ENCODE data around the gene CAMKMT. TPM values are rescaled to one million over a fixed set of nuclear protein-coding genes. Genes with fewer than 3 reads are reported as not detected.

The CAMKMT gene
- total and polyA plus RNA-seq, 8 donors: 8.3 to 17.5 (median 11.5) TPM

- H3K27ac ChIP-seq: no peak overlapping the region
- TF ChIP-seq, protein P1, sequence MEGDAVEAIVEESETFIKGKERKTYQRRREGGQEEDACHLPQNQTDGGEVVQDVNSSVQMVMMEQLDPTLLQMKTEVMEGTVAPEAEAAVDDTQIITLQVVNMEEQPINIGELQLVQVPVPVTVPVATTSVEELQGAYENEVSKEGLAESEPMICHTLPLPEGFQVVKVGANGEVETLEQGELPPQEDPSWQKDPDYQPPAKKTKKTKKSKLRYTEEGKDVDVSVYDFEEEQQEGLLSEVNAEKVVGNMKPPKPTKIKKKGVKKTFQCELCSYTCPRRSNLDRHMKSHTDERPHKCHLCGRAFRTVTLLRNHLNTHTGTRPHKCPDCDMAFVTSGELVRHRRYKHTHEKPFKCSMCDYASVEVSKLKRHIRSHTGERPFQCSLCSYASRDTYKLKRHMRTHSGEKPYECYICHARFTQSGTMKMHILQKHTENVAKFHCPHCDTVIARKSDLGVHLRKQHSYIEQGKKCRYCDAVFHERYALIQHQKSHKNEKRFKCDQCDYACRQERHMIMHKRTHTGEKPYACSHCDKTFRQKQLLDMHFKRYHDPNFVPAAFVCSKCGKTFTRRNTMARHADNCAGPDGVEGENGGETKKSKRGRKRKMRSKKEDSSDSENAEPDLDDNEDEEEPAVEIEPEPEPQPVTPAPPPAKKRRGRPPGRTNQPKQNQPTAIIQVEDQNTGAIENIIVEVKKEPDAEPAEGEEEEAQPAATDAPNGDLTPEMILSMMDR (IDR thresholded peaks at IDR 0.05): no peak
- ATAC-seq: no peak
Measured at GRCh38 chr2:44453259-44453658, 91.5 kb downstream of the CAMKMT start.

DNA sequence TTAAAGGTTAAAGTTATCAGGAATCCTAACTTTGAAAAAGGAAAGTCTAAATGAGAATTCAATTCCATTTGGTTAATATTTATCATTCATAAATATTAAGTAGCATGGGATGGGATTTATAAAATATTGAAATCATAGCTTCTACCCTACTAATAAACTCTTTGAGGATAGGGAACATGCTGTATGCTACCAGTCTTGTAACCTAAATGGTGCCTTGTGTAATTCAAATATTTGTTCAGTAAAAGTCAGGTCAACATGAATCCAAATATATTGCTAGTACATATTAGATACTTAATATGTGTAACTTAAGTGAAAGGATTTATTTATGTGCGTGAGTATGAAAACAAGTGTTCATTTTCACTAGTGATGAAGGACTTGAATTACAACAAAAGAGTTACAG lies 94.1 kb downstream of the CAMKMT start:
- H3K27ac ChIP-seq: no peak overlapping the region
- intact Hi-C loops (cut with DNase I): no loop called here
- H3K36me3 ChIP-seq: no peaks in the 10 kb centered on the region
- no peaks in the 10 kb centered on the region for H3K4me1 ChIP-seq
- H3K9me3 ChIP-seq: no peaks in the 10 kb centered on the region
- ATAC-seq (no peak), DNase-seq (no peak)
- H3K27me3 ChIP-seq: no peaks in the 10 kb centered on the region
- H3K4me3 ChIP-seq: no peak overlapping the region
- TF ChIP-seq, protein P1 (IDR thresholded peaks at IDR 0.05): no peak

More at GRCh38 chr2:44453259-44453658, 91.5 kb downstream of the CAMKMT start:
- no peaks in the 10 kb centered on the region for H3K9me3 ChIP-seq
- intact Hi-C loops (cut with DNase I): no loop called here
- H3K27me3 ChIP-seq: no peaks in the 10 kb centered on the region
- DNase-seq: no peak
- no peaks in the 10 kb centered on the region for H3K4me1 ChIP-seq
- no peak overlapping the region for H3K4me3 ChIP-seq
- no peaks in the 10 kb centered on the region for H3K36me3 ChIP-seq

GRCh38 chr2:44456946-44457345 lies 95.2 kb downstream of the CAMKMT start:
- no peak overlapping the region for H3K4me3 ChIP-seq
- H3K4me1 ChIP-seq: no peaks in the 10 kb centered on the region
- no peak overlapping the region for H3K27ac ChIP-seq
- ATAC-seq (no peak), DNase-seq (no peak)
- H3K9me3 ChIP-seq: no peaks in the 10 kb centered on the region
- intact Hi-C loops (cut with DNase I): no loop called here
- no peaks in the 10 kb centered on the region for H3K36me3 ChIP-seq
- no peaks in the 10 kb centered on the region for H3K27me3 ChIP-seq
- TF ChIP-seq, protein P1 (IDR thresholded peaks at IDR 0.05): no peak

GRCh38 chr2:44459739-44460138 lies 98.0 kb downstream of the CAMKMT start:
- Histone ChIP-seq H3K27me3 (no peaks in the 10 kb centered on the region), H3K27ac (no peak overlapping the region), H3K9me3 (peaks cover 0 to 16% of the 10 kb centered on the region in 2 donors), H3K4me3 (no peak overlapping the region), H3K36me3 (no peaks in the 10 kb centered on the region), H3K4me1 (no peaks in the 10 kb centered on the region)
- TF ChIP-seq, protein P1 (IDR thresholded peaks at IDR 0.05): no peak
- DNase-seq: no peak
- no peak for ATAC-seq
- intact Hi-C loops (cut with DNase I): no loop called here

GRCh38 chr2:44462934-44463849 lies 101.4 kb downstream of the CAMKMT start:
- TF ChIP-seq, protein P1 (IDR thresholded peaks at IDR 0.05): no peak
- intact Hi-C loops (cut with DNase I): no loop called here

More at GRCh38 chr2:44462934-44463849, 101.4 kb downstream of the CAMKMT start:
- no peak for ATAC-seq
- H3K27ac ChIP-seq: no peak overlapping the region
- DNase-seq: no peak
- H3K36me3 ChIP-seq: no peaks in the 10 kb centered on the region
- H3K4me3 ChIP-seq: no peak overlapping the region
- peaks cover 0 to 17% of the 10 kb centered on the region in 2 donors for H3K9me3 ChIP-seq
- no peaks in the 10 kb centered on the region for H3K27me3 ChIP-seq
- H3K4me1 ChIP-seq: no peaks in the 10 kb centered on the region
